GM18498 (cell line): Measurements from ENCODE around the gene POLN.
"Not testable (repeated sequence)": the region's sequence is repeated elsewhere in the genome, so short reads cannot be mapped to it uniquely, and the experiment has no call there.

Experiments used
- ATAC-seq: cut with Tn5 transposase; IDR thresholded peaks from one replicate; pipeline ENCODE4 v1.9.1; 2021; ENCODE audit warnings: mild to moderate bottlenecking, moderate library complexity; ENCODE audit not compliant: unreplicated experiment

Gene POLN

DNA sequence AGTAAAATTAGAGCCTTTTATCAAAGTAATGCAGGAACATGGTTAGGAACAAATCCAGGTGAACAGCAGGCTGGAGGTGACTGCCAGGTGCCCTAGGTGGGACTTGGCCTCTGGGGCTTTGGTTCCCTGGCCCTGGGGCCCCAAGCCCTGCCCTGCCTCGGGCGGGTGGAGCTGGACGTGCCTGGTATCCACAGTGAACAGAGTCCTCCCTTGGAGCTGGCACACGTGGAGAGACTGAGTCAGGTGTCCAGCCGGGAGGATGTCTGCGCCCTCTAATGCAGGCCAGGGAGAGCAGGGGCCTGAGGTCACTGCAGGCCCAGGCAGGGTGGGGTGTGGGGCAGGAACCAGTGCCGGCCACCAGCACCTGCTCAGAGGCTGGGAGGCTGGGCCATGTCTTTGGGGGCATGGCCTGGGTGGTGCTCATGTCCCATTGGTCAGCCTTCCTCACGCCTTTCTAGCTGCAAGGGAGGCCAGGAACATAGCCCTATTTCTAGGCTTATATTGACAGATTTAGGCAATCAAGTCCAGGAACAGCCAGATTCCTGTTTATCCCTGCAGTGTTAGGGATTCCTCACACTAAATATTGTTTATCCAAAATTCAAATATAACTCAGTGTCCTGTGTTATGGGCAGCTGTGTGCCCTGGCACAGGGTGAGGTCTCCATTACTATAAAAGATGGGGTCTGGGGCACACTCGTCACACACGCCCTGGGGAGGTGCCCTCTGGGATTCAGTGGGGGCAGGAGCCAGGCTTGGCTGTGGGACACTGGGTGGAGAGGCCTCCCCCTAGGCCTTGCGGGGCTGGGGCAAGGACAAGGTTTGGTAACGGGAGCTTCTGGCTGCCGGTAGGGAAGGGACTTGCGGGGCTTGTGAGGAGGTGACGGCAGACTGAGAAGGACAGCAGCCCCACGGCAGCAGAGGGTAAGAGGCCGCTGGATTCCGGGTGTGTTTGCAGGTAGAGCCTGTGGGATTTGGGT, 197.1 kb downstream of the POLN start:
- ATAC-seq = no peak

DNA sequence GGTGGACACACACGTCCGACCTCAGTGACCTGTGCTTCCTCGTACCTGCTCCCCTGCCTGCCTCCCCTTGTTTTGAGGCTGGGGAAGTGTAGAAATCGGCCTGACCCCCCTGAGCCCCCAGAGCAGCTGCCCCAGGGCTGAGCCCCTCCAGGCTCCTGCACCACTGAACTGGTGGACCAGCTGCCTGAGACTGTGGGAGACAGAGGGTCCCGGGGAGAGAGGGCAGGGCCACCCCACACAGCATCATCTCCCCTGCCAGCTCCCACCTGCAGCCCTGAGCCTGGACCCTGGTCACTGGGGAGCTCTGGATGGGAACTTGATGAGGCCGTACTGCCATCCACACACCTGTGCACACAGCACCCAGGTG, 197.8 kb downstream of the POLN start:
- ATAC-seq = no peak

DNA sequence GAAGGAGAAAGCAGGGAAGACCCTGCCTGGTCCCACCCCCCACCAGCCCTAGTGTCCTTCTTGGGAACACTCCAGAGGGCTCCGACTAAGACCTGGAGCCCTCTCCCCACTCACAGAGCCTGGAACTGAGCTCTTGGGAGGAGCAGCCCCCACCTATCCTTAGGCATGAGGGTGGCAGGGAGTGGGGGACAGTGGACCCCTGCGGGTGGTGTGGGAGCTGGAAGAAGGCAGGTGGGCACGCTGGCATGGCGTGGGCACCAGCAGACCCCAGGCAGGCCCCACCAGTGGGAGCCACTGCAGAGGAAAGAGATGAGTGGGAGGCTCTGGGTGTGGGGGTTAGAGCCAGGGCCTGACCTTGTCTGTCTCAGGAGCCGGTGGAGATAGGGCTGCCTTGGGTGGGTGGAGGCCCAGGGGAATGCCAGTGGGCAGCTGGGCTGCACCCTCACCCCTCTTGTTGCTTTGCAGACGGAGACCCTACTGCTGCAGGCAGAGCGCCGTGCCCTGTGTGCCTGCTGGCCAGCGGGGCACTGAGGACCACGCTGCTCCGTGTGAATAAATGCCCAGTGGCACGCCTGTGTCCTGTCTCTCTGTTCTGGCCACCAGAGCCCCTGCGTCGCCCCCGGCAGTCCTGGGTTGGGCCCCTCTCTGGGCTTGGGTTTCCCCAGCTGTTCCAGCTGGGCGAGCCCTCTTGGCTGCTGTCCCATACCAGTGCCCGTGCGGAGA, 198.4 kb downstream of the POLN start:
- no peak for ATAC-seq

DNA sequence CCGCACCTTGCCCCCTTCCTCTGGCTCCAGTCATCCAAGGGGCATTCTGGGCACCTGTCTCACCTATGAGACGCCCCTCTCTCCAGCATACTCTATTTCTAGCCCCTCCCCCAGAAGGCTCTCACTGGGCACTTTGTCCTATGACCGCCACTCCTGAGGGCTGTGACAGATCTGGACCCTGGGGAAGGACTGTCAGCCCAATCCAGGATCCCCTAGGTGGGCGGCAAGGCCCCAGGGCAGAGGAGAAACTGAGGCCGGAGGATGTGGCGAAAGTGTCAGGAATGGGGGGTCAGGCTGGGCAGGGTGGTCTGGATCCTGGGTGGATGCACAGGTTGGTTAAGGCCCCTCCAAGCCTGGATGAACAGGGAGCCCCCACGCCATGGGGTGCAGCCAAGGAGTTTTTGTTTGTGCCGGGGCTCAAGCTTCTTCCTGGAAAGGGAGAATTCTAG, 198.9 kb downstream of the POLN start:
- no peak for ATAC-seq

DNA sequence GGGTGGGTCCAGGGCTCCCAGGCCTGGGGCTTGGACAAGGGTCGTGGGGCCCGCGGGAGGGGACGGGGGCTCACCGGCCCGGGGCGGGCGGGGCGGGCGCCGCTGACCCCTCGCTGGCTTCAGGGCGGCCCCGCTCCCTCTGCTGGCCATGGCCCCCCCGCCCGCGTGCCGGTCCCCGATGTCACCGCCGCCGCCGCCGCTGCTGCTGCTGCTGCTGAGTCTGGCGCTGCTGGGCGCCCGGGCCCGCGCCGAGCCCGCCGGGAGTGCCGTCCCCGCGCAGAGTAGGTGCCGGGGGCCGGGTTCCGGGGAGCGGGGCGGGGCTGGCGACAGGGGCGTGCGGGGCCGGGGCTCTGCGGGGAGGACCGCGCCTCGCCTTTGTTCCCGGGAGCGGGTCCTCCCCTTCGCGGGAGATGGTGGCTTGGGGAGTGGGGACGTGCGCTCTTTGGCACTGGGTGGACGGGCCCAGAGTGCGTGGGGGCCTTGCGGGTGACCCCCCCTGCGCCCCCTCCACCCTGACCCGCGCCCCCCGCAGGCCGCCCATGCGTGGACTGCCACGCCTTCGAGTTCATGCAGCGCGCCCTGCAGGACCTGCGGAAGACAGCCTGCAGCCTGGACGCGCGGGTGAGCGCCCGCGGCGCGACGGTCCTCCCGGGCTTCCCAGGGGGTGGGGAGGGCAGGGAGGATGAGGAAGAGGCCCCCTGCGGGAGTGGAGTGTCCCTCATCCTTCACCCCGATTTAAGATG, 199.5 kb downstream of the POLN start:
- peak; percentile 43 for ATAC-seq

DNA sequence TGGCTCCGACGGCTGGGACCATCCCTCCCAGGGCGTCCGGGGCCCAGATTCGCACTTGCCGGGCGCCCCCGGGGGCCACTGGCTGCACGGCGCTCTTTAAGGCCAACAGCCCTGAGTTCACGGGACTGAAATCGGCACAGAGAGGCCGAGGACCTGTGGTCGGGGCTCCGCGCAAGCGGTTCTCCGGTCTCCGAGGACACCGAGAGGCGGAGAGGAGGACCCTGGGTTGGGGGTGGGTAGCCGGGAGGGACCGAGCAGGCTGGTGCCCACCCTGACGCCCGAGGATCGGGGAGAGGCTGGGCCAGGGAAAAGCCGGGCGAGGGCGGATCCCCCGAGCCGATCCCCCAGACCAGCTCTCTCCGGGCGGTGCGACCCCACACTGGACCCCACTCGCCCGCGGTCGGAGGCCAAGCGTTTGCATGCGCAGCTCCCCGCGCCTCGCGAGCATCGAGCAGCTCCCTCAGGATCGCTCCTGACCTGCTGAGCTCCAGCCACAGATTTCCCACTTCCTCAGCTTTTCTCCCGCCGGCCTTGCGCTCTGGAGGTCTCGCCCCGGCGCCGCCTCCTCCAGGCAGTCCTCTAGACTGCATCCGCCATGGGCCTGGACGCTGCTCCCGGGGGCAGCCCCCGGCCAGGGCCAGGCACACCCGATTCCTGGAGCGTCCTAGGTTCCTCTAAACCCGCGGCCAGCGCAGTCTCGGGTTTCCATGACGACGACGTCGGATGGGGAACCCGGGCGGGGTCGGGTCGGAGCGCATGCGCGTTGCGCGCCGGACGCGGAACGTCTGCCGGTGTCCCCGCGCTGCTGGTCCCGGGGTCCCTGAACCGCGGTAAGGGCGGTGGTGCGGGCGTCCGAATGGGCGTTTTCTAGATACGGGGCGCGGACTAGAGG, 200.4 kb downstream of the POLN start:
- ATAC-seq = peak; percentile 78

DNA sequence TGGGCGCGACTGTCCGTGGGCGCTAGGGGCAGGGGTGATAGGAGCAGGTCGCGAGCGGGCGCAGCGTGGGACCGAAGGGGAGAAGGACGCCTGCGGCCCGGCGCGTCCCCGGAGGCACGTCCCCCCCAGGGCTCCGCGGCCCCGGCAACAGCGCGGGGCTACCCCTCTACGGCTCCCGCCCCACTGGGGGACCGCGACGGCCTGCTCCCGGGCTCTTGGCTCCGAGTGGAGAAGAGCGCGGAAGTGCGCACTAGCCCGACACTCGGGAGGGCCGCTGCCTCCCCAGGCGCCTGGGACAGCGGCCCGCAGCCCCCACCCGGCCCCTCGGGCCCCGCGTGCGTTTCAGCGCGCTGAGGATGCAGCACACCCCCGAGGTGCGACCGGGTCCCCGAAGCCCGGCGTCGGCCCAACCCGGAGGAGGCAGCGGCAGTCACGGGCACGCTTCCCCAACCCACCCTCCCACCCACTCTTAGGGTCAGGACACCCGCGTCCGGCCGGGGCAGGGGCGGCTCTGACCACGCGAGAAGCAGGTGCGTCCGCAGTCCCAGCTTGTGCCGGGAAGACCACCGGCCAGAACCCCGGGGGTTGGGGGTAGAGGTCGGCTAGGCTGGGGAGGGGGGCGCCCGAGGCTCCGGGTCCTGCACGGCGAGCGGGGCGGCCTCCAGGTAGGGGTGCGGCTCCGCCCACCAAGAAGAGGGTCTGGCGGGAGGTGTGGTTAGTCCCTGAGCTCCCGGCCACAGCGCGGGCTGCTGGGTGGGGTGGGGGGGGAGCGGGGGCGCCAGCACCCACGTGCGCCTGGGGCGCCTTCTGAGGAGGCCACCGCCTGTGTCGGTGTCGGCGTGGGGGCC, 201.3 kb downstream of the POLN start:
- no peak for ATAC-seq

DNA sequence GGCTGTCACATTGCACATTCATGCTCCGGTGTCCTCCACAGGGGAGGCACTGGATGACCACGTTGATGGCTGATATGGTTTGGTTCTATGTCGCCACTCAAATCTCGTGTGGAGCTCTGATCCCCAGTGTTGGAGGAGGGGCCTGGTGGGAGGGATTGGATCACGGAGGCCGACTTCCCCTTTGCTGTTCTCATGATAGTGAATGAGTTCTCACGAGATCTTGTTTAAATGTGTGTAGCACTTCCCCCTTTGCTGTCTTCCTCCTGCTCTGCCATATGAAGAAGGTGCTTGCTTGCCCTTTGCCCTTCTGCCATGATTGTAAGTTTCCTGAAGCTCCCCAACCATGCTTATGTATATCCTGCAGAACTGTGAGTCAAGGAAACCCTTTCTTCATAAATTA, 205.1 kb downstream of the POLN start:
- no peak for ATAC-seq

DNA sequence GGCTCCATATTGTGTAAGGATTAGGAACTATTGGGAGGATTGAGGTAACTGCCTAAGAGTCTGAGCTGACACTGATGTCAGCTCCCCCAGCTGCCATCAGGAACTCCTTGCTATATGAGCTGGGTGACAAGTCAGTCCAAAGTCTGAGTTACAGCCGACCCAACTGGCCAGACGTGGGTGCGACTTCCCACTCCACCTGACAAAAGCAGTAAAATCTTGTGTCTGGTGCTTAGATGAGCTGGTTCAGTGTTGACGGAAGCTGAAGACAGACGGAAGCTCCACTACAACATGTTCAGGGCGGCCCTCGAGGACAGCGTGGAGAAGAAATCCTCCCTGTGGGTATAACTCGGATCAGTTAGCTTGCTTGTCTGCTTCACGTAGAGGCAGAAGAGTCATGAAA, 205.6 kb downstream of the POLN start:
- no peak for ATAC-seq

DNA sequence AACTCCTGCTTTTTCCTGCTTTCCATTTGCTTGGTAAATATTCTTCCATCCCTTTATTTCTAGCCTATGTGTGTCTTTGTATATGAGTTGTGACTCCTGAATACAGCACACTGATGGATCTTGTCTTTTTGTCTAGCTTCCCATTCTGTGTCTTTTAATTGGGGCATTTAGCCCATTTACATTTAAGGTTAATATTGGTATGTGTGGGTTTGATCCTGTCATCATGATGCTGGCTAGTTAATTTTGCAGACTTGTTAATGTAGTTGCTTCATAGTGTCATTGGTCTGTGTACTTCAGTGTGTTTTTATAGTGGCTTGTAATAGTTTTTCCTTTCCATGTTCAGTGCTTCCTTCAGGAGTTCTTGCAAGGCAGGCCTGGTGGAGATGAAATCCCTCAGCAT, 210.8 kb downstream of the POLN start:
- ATAC-seq = not testable (repeated sequence)

DNA sequence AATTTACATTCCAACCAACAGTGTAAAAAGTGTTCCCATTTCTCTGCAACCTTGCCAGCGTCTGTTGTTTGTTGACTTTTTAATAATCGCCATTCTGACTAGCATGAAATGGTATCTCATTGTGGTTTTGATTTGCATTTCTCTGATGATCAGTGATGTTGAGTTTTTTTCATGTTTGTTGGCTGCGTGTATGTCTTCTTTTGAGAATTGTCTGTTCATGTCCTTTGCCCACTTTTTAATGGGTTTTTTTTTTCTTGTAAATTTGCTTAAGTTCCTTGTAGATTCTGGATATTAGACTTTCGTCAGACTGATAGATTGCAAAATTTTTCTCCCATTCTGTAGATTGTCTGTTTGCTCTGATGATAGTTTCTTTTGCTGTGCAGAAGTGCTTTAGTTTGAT, 214.8 kb downstream of the POLN start:
- not testable (repeated sequence) for ATAC-seq

DNA sequence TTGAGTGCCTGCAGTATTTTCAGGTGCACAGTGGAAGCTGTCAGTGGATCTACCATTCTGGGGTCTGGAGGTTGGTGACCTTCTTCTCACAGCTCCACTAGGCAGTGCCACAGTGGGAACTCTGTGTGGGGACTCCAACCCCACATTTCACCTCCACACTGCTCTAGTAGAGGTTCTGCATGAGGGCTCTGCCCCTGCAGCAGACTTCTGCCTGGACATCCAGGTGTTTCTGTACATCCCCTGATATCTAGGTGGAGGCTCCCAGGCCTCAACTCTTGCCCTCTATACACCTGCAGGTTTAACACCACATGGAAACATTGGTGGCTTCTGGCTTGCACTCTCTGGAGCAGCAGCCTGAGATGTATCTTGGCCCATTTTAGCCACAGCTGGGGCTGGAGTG, 216.1 kb downstream of the POLN start:
- no peak for ATAC-seq

DNA sequence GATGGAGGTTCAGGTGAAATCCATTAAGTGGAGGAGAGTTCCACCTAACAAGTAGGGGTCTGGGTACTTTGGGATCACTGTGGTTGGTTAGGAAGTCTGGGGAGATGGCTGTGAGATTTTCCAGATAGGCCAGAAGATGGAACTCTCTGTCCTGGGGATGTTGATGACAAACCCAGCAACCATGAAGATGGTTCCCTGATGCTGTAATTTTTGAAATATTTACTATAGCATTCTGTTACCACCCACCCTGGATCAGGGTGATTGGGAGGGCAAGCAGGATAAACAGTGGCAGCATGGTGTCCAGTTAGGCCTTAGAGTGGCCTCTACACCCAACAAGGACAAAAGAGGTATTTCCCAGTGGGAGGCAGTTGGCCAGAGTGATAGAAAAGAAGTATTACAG, 217.2 kb downstream of the POLN start:
- no peak for ATAC-seq
